A549 (cell line): ENCODE measurements around the gene PRELP. TPM values are rescaled to one million over a fixed set of nuclear protein-coding genes. Genes with fewer than 3 reads are reported as not detected.

Source experiments
- ATAC-seq, 2 experiments: fragments of 200-7000 bp in 1 of 2; fragments of >200 bp in 1 of 2; cut with Nextera tagmentation in 1 of 2; cut with Tn5 transposase in 1 of 2; 3 replicates each; pipeline versions ENCODE4 v1.8.0 to v1.9.1; 2018 to 2020; ENCODE audit warnings: mild to moderate bottlenecking in 1 of 2, moderate library complexity in 1 of 2
- CTCF ChIA-PET: fragments of 300-600 bp; sonication (Branson Sonifier 250); formaldehyde crosslinking; extraction: SDS; loops from one replicate; lab custom pipeline; 2021; ENCODE audit warnings: antibody characterized with exemption, inconsistent platforms; lab: Yijun Ruan, JAX
- POLR2A ChIA-PET: fragments of 350-600 bp; formaldehyde crosslinking; extraction: SDS; loops from one replicate; lab custom pipeline; 2021; ENCODE audit warnings: antibody characterized with exemption, inconsistent platforms; lab: Yijun Ruan, JAX
- DNase-seq, 2 experiments: peaks; one replicate each; pipeline versions ENCODE4 v3.0.0 to v3.0.0-alpha.2; 2011 to 2016; ENCODE audit warnings: low read depth in 1 of 2, low spot score in 1 of 2
- FAIRE-seq: peaks from 2 replicates; lab custom pipeline; 2011; peaks lifted over from hg19 to GRCh38; lab: Jason Lieb, UNC
- H3K27ac ChIP-seq, 2 experiments: fragments of >200 bp; sonication (Bioruptor Twin); formaldehyde crosslinking; 3 replicates each; pipeline ENCODE4 v1.5.1; 2016 to 2017
- H3K4me1 ChIP-seq: fragments of >200 bp; sonication (Bioruptor Twin); formaldehyde crosslinking; 3 replicates; pipeline ENCODE4 v1.6.1; 2016
- H3K4me2 ChIP-seq: fragments of >200 bp; sonication (Bioruptor Twin); formaldehyde crosslinking; 3 replicates; pipeline ENCODE4 v1.6.1; 2016
- H3K4me3 ChIP-seq: fragments of >200 bp; sonication (Bioruptor Twin); formaldehyde crosslinking; 3 replicates; pipeline ENCODE4 v1.5.1; 2016
- H3K9me3 ChIP-seq: fragments of >200 bp; sonication (Bioruptor Twin); formaldehyde crosslinking; 3 replicates; pipeline ENCODE4 v1.6.1; 2016
- CBX2 ChIP-seq: fragments of 200-600 bp; sonication (generic); IDR thresholded peaks from 2 replicates; pipeline ENCODE4 v1.6.1; 2016; ENCODE audit warnings: low read depth, mild to moderate bottlenecking, borderline replicate concordance
- CEBPB ChIP-seq, 2 experiments: fragments of >200 bp in 1 of 2; sonication (Bioruptor Twin) in 1 of 2; formaldehyde crosslinking in 1 of 2; IDR thresholded peaks; 2 replicates each; pipeline ENCODE4 v1.6.1; 2012 to 2016
- CHD2 ChIP-seq: fragments of 150-350 bp; IDR thresholded peaks from 2 replicates; pipeline ENCODE4 v1.6.1; 2014; ENCODE audit warnings: low read length; ENCODE audit not compliant: partially characterized antibody
- EHF ChIP-seq: fragments of 250-450 bp; sonication (Bioruptor Pico); IDR thresholded peaks from 2 replicates; pipeline ENCODE4 v1.5.0; 2020; ENCODE audit warnings: mild to moderate bottlenecking
- EHMT2 ChIP-seq: fragments of 200-600 bp; sonication (generic); IDR thresholded peaks from 2 replicates; pipeline ENCODE4 v1.6.1; 2016; ENCODE audit warnings: antibody characterized with exemption, low read depth, mild to moderate bottlenecking, moderate library complexity
- ESRRA ChIP-seq: fragments of 150-350 bp; IDR thresholded peaks from 2 replicates; pipeline ENCODE4 v1.6.1; 2014; ENCODE audit warnings: mild to moderate bottlenecking, low read length, borderline replicate concordance
- FOSB ChIP-seq: fragments of 250-450 bp; sonication (Bioruptor Pico); IDR thresholded peaks from 2 replicates; pipeline ENCODE4 v1.5.0; 2020; ENCODE audit warnings: mild to moderate bottlenecking, moderate library complexity
- FOXS1 ChIP-seq: fragments of 250-450 bp; sonication (Bioruptor Pico); IDR thresholded peaks from 2 replicates; pipeline ENCODE4 v1.5.0; 2020; ENCODE audit warnings: mild to moderate bottlenecking, moderate library complexity
- GATA3 ChIP-seq: IDR thresholded peaks from 2 replicates; pipeline ENCODE4 v1.6.1; 2012; ENCODE audit warnings: borderline replicate concordance
- JUN ChIP-seq, 2 experiments: fragments of >200 bp; sonication (Bioruptor Twin); formaldehyde crosslinking; IDR thresholded peaks; 2 replicates in 1 of 2; 3 replicates in 1 of 2; pipeline ENCODE4 v1.6.1; 2016 to 2017
- JUNB ChIP-seq: fragments of >200 bp; sonication (Bioruptor Twin); formaldehyde crosslinking; IDR thresholded peaks from 2 replicates; pipeline ENCODE4 v1.6.1; 2016
- MAFK ChIP-seq: fragments of 450-650 bp; IDR thresholded peaks from 2 replicates; pipeline ENCODE4 v1.6.1; 2014; ENCODE audit not compliant: partially characterized antibody
- TFCP2L1 ChIP-seq: fragments of 250-450 bp; sonication (Bioruptor Pico); IDR thresholded peaks from 2 replicates; pipeline ENCODE4 v1.5.0; 2021; ENCODE audit warnings: mild to moderate bottlenecking
- ZC3H11A ChIP-seq: fragments of 450-650 bp; IDR thresholded peaks from 2 replicates; pipeline ENCODE4 v1.6.1; 2014; ENCODE audit warnings: antibody characterized with exemption, mild to moderate bottlenecking
- ZNF302 ChIP-seq: fragments of 250-450 bp; sonication (Bioruptor Pico); IDR thresholded peaks from 2 replicates; pipeline ENCODE4 v1.9.0; 2021; ENCODE audit warnings: inconsistent platforms, mild to moderate bottlenecking, moderate library complexity
- ZSCAN20 ChIP-seq: fragments of 250-450 bp; sonication (Bioruptor Pico); IDR thresholded peaks from 2 replicates; pipeline ENCODE4 v1.8.0; 2022; ENCODE audit warnings: mild to moderate bottlenecking, moderate library complexity
- WGBS: methylation state at CpG from one replicate; pipeline ENCODE4 v1.1.6; 2017; ENCODE audit errors: missing lambda C conversion rate; 5-methylcytosine and 5-hydroxymethylcytosine counted together
- polyA plus RNA-seq, 4 experiments: library from polyadenylated mRNA; depleted of rRNA in 3 of 4; stranded (reverse); fragments of >200 nt; fragmentation: RNase III in 1 of 4; extraction: RNeasy Plus Mini Kit Qiagen cat#74134 plus additional on column Dnase treatment in 1 of 4; gene quantifications; 2 replicates in 3 of 4; 3 replicates in 1 of 4; pipeline ENCODE4 v1.2.3, GENCODE V29; 2011 to 2017
- TF ChIP-seq, protein P1 (sequence below): IDR thresholded peaks from 2 replicates; pipeline ENCODE4 v1.6.1; 2012; ENCODE audit warnings: low read depth, borderline replicate concordance
- TF ChIP-seq, protein P2 (sequence below): IDR thresholded peaks from 2 replicates; pipeline ENCODE4 v1.6.1; 2012
- TF ChIP-seq, protein P3 (sequence below): fragments of 250-450 bp; sonication (Bioruptor Pico); IDR thresholded peaks from 2 replicates; pipeline ENCODE4 v1.5.0; 2021; ENCODE audit warnings: mild to moderate bottlenecking, moderate library complexity, borderline replicate concordance

Gene PRELP
- polyA plus RNA-seq, 2 of the 4 experiments (the other 2 are of a cell fraction), result not detected

DNA sequence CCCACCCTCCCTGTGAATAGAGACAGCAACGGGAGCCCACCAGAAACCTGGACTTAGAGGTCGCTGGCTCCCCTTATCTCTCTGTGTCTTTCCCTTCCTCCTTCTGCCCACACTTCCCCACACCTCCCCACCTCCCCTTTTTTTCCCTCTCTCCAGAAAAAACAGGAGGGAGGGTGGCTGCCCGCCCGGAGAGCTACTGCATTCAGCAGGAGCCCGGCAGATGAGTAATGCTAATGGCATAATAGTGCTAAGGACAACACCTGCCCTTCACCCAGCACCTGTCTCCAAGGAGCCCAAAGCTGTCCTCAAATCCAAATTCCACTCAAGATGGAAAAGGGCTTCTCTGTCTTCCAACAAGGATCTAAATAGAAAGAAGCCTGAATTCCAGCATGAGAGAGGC, 11.4 kb upstream of the PRELP start:
- CTCF ChIA-PET, result interaction anchor here (1.0 to 2.2 kb wide), 6 partner anchors 14 to 238 kb away, joined by 3 to 7 read pairs (median 5); no protein-coding TSS in a partner anchor
- H3K4me3 ChIP-seq, result no peak overlapping the region
- H3K4me2 ChIP-seq, result no peak overlapping the region
- no peak overlapping the region for H3K27ac ChIP-seq
- ATAC-seq (no peak), FAIRE-seq (no peak), DNase-seq (no peak)
- H3K4me1 ChIP-seq, result peaks cover 6% of the 10 kb centered on the region; the same call in 2 of the 3 replicates
- H3K9me3 ChIP-seq, result no peaks in the 10 kb centered on the region
- no peak for TF ChIP-seq CEBPB (IDR thresholded peaks at IDR 0.05)
- TF ChIP-seq, protein P1, sequence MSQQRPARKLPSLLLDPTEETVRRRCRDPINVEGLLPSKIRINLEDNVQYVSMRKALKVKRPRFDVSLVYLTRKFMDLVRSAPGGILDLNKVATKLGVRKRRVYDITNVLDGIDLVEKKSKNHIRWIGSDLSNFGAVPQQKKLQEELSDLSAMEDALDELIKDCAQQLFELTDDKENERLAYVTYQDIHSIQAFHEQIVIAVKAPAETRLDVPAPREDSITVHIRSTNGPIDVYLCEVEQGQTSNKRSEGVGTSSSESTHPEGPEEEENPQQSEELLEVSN, result no peak
- no peak for TF ChIP-seq CBX2
- no peak for TF ChIP-seq ZC3H11A
- TF ChIP-seq ZNF302 (CRISPR knock-in tag), result no peak
- 59% methylated on average over 5 of the region's 5 CpGs for WGBS
- POLR2A ChIA-PET, result no interaction called here

DNA sequence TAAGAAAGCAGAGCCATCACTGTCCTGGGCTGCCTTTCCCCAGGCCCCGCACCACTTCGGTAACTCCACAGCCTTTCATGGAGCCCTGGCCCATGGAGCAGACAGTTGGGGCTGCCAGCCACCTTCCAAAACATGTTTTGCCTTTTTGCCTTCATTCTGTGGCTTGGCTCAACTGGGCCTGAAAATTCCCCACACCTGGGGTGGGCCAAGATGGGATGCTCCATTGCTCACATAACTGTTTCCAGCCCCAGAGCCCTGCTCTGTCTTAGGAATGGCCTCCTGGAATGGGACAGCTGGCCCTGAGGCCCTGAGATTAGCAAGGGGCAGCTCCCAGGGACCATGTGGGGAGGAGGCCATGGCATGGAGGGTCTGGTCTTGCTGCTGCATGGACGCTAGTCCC, 10.9 kb upstream of the PRELP start:
- no peak for TF ChIP-seq EHF (CRISPR knock-in tag)
- no peak for TF ChIP-seq ZSCAN20 (CRISPR knock-in tag)
- TF ChIP-seq ESRRA, result no peak
- TF ChIP-seq TFCP2L1, result no peak
- TF ChIP-seq, protein P2, sequence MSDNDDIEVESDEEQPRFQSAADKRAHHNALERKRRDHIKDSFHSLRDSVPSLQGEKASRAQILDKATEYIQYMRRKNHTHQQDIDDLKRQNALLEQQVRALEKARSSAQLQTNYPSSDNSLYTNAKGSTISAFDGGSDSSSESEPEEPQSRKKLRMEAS, result no peak
- TF ChIP-seq GATA3, result no peak
- TF ChIP-seq, protein P3, sequence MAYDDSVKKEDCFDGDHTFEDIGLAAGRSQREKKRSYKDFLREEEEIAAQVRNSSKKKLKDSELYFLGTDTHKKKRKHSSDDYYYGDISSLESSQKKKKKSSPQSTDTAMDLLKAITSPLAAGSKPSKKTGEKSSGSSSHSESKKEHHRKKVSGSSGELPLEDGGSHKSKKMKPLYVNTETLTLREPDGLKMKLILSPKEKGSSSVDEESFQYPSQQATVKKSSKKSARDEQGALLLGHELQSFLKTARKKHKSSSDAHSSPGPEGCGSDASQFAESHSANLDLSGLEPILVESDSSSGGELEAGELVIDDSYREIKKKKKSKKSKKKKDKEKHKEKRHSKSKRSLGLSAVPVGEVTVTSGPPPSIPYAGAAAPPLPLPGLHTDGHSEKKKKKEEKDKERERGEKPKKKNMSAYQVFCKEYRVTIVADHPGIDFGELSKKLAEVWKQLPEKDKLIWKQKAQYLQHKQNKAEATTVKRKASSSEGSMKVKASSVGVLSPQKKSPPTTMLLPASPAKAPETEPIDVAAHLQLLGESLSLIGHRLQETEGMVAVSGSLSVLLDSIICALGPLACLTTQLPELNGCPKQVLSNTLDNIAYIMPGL (CRISPR knock-in tag), result no peak
- no peak for TF ChIP-seq JUN (IDR thresholded peaks at IDR 0.05)
- no peak for TF ChIP-seq MAFK
- TF ChIP-seq ZNF302 (CRISPR knock-in tag), result no peak
- no peak for TF ChIP-seq FOXS1 (CRISPR knock-in tag)
- TF ChIP-seq, all 56 proteins: peak for 0

DNA sequence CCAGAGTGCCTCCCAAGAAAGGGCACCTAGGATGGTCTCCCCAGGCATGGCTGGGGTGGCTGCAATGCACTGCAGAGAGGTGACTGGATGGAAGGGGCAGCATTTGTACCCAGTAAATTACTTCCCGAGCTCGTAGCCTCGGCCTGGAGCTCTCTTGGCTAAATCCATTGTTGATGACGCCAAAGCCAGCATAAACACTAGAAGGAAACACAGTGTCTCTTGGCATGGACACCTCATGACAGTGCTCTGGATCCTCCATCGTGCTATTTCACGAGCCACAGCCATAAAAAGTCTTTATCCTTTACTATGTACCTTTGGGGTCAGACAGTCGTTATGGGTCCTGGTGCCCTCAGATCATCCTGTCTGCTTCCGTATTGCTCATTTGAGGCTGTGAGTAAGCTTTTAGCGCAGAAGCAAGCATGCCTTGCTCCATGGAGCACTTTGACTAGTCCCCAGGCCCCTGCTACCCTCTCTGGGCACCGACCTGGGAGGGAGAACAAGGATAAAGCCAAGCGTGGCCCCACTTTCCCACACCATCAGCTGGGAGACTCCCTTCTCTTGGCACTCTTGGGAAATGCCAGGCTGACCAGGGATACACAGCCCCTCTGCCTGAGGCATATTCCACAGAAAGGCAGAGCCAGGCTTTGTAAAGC, 10.3 kb upstream of the PRELP start:
- ATAC-seq, result no peak
- TF ChIP-seq EHMT2 (no peak), FOXS1 (CRISPR knock-in tag) (no peak), JUNB (no peak), CHD2 (no peak), FOSB (CRISPR knock-in tag) (no peak)
- TF ChIP-seq, all 56 proteins: peak for 0
- CTCF ChIA-PET, result interaction anchor here (1.0 to 2.2 kb wide), 4 partner anchors 13 to 127 kb away, joined by 3 to 7 read pairs (median 6); no protein-coding TSS in a partner anchor
- Histone ChIP-seq H3K4me2 (no peak overlapping the region), H3K4me1 (peaks cover 6% of the 10 kb centered on the region; the same call in 2 of the 3 replicates), H3K4me3 (no peak overlapping the region), H3K9me3 (no peaks in the 10 kb centered on the region), H3K27ac (no peak overlapping the region)
- POLR2A ChIA-PET, result no interaction called here
- FAIRE-seq (no peak), DNase-seq (no peak)
- 67% methylated on average over 11 of the region's 11 CpGs for WGBS

More for the DNA sequence above, 10.9 kb upstream of the PRELP start:
- ChIA-PET POLR2A (no interaction called here), CTCF (interaction anchor here (1.0 to 2.2 kb wide), 4 partner anchors 13 to 127 kb away, joined by 3 to 7 read pairs (median 5); no protein-coding TSS in a partner anchor)
- Histone ChIP-seq H3K4me1 (peaks cover 6% of the 10 kb centered on the region; the same call in 2 of the 3 replicates), H3K4me3 (no peak overlapping the region), H3K9me3 (no peaks in the 10 kb centered on the region), H3K27ac (no peak overlapping the region), H3K4me2 (no peak overlapping the region)
- no peak for ATAC-seq
- WGBS, result 69% methylated on average over 3 of the region's 3 CpGs
- DNase-seq, result no peak
- no peak for FAIRE-seq
